Neural crest cell (in vitro differentiated cells): ENCODE data around the gene NSUN3. TPM values are rescaled to one million over a fixed set of nuclear protein-coding genes. Genes with fewer than 3 reads are reported as not detected.
A peak's percentile ranks its signal among the peaks of the same experiment; 100 is the strongest.

Experiments used
- DNase-seq: peaks from one replicate; pipeline ENCODE4 v3.0.0; 2021; ENCODE audit warnings: low read depth, mixed read lengths, low spot score
- H3K27ac Mint-ChIP-seq: one replicate; pipeline ENCODE4 v1.8.0; 2021; ENCODE audit warnings: mild to moderate bottlenecking, mixed read lengths; ENCODE audit not compliant: unreplicated experiment
- H3K27me3 Mint-ChIP-seq: 2 replicates; pipeline ENCODE4 v1.8.0; 2021; ENCODE audit warnings: low read depth, mild to moderate bottlenecking, mixed read lengths
- H3K36me3 Mint-ChIP-seq: 2 replicates; pipeline ENCODE4 v1.8.0; 2021; ENCODE audit warnings: low read depth, mild to moderate bottlenecking, mixed read lengths
- H3K4me1 Mint-ChIP-seq: 2 replicates; pipeline ENCODE4 v1.8.0; 2021; ENCODE audit warnings: mixed read lengths
- H3K4me3 Mint-ChIP-seq: one replicate; pipeline ENCODE4 v1.8.0; 2021; ENCODE audit warnings: mild to moderate bottlenecking, mixed read lengths
- H3K9me3 Mint-ChIP-seq: 2 replicates; pipeline ENCODE4 v1.8.0; 2021; ENCODE audit warnings: mixed read lengths
- total RNA-seq: library from RNA; stranded (reverse); gene quantifications from 2 replicates; pipeline ENCODE4 v1.2.1, GENCODE V29; 2021
- TF ChIP-seq, protein P1 (sequence below): fragments of 200-600 bp; sonication (generic); conservative IDR thresholded peaks from 2 replicates; pipeline ENCODE4 v1.5.0; 2021; ENCODE audit warnings: antibody characterized with exemption, mild to moderate bottlenecking

Gene NSUN3
- total RNA-seq, 1 donor from 2014 or later, result 13.0 TPM

GRCh38 chr3:94083261-94083660 lies 20.4 kb downstream of the NSUN3 start:
- DNase-seq, result no peak
- Mint-ChIP-seq H3K4me3 (no peak overlapping the region), H3K9me3 (no peaks in the 10 kb centered on the region), H3K27me3 (no peaks in the 10 kb centered on the region), H3K27ac (no peak overlapping the region), H3K4me1 (no peaks in the 10 kb centered on the region), H3K36me3 (peaks cover 18% of the 10 kb centered on the region)
- TF ChIP-seq, protein P1, sequence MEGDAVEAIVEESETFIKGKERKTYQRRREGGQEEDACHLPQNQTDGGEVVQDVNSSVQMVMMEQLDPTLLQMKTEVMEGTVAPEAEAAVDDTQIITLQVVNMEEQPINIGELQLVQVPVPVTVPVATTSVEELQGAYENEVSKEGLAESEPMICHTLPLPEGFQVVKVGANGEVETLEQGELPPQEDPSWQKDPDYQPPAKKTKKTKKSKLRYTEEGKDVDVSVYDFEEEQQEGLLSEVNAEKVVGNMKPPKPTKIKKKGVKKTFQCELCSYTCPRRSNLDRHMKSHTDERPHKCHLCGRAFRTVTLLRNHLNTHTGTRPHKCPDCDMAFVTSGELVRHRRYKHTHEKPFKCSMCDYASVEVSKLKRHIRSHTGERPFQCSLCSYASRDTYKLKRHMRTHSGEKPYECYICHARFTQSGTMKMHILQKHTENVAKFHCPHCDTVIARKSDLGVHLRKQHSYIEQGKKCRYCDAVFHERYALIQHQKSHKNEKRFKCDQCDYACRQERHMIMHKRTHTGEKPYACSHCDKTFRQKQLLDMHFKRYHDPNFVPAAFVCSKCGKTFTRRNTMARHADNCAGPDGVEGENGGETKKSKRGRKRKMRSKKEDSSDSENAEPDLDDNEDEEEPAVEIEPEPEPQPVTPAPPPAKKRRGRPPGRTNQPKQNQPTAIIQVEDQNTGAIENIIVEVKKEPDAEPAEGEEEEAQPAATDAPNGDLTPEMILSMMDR, result no peak

GRCh38 chr3:94089126-94089525 lies 26.3 kb downstream of the NSUN3 start:
- H3K27ac Mint-ChIP-seq, result no peak overlapping the region
- peaks cover 24% of the 10 kb centered on the region for H3K36me3 Mint-ChIP-seq
- TF ChIP-seq, protein P1, result no peak
- no peaks in the 10 kb centered on the region for H3K9me3 Mint-ChIP-seq
- no peak overlapping the region for H3K4me3 Mint-ChIP-seq
- no peak for DNase-seq
- no peaks in the 10 kb centered on the region for H3K27me3 Mint-ChIP-seq
- H3K4me1 Mint-ChIP-seq, result no peaks in the 10 kb centered on the region

DNA sequence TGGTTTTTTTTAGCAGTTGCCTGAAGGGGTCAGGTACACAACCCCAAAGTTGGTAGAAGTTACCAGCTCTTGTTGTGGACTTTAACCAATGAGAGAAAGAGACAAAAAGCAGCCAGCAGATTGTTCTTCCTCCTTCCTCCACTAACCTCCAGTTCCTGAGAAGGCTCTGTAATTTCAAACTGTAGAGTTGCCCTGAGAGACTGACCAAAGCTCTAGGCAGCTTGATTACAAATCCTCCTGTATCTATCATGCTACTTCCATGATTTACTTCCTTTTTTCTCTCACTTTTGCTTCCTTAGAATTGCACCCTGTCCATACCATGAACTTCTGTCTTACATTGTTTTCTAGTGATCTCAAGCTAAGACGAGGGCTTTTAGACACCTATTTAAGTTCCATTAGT lies 29.2 kb downstream of the NSUN3 start:
- Mint-ChIP-seq H3K9me3 (no peaks in the 10 kb centered on the region), H3K27ac (no peak overlapping the region), H3K36me3 (peaks cover 14% of the 10 kb centered on the region), H3K27me3 (no peaks in the 10 kb centered on the region), H3K4me3 (no peak overlapping the region), H3K4me1 (no peaks in the 10 kb centered on the region)
- DNase-seq, result no peak
- TF ChIP-seq, protein P1, result no peak

DNA sequence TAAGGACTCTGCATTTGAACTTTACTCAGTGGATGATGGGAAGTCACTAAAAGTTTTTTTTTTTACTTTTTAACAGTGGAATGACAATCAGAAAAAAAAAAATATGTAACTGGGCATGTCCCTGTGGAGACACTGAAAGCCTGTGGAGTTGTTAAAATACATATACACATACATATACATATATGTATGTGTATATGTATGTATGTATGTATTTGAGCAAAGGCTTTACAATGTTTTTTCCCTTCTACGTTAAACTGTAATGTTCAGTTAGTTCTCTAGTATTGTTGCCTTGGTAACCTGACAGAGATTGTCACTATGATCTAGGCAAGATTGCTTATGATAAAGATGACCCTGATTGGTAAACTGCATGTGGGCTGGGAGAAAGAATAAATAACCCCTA lies 30.3 kb downstream of the NSUN3 start:
- Mint-ChIP-seq H3K9me3 (no peaks in the 10 kb centered on the region), H3K27ac (no peak overlapping the region), H3K4me1 (peaks cover 2% of the 10 kb centered on the region), H3K36me3 (peaks cover 15% of the 10 kb centered on the region), H3K27me3 (no peaks in the 10 kb centered on the region), H3K4me3 (no peak overlapping the region)
- DNase-seq, result no peak
- TF ChIP-seq, protein P1, result no peak

DNA sequence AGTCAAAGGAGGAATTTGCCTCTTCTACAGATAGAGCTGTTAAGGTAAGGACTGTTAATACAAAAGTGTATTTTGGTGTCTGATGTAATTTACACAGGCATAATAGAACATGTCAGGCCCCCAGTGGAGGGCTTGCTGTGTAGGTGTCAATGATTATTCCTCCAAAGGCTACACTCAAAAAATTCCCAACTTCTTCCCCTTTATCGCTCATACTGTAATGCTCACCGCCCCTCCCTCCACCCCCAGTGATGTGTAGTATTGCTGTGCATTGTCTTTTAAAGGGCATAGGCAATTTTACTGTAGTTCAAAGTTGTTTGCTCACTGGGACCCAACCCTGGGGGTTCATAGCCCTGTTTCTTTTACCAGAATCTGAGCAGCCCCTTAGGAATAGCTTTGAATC lies 32.2 kb downstream of the NSUN3 start:
- peaks cover 24% of the 10 kb centered on the region for H3K36me3 Mint-ChIP-seq
- H3K27ac Mint-ChIP-seq, result no peak overlapping the region
- no peaks in the 10 kb centered on the region for H3K27me3 Mint-ChIP-seq
- no peaks in the 10 kb centered on the region for H3K9me3 Mint-ChIP-seq
- peaks cover 8% of the 10 kb centered on the region for H3K4me1 Mint-ChIP-seq
- no peak overlapping the region for H3K4me3 Mint-ChIP-seq
- TF ChIP-seq, protein P1, result no peak
- DNase-seq, result no peak

GRCh38 chr3:94098452-94098851 lies 35.6 kb downstream of the NSUN3 start:
- TF ChIP-seq, protein P1, result no peak
- Mint-ChIP-seq H3K4me3 (no peak overlapping the region), H3K27me3 (no peaks in the 10 kb centered on the region), H3K27ac (peak overlapping the region; percentile 5), H3K36me3 (peaks cover 20% of the 10 kb centered on the region), H3K4me1 (peaks cover 8% of the 10 kb centered on the region), H3K9me3 (no peaks in the 10 kb centered on the region)
- no peak for DNase-seq
